Measurements from ENCODE around the gene XRCC3.

The XRCC3 gene

DNA sequence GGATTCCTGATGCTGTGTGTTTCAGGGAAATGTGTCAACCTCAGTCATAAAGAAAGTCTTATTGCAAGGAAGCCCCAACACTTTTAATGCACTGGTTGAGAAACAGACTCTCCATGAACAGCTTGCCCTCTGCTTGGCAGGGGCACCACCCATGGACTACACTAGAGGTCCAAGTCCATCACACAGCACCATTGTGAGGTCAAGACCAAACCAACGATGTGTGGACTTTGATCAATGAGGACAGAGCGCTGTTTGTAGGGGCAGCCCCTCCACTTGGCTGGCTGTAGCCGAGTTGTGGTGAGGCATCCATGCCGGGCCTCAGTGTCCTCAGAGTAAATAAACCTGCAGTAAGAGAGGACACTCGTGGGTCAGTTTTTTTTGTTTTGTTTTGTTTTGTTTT, 30.2 kb upstream of the XRCC3 start:
- H3K4me3 ChIP-seq (ENCODE audit: low read depth, low read length): no peak overlapping the region
- TF ChIP-seq, protein P1, sequence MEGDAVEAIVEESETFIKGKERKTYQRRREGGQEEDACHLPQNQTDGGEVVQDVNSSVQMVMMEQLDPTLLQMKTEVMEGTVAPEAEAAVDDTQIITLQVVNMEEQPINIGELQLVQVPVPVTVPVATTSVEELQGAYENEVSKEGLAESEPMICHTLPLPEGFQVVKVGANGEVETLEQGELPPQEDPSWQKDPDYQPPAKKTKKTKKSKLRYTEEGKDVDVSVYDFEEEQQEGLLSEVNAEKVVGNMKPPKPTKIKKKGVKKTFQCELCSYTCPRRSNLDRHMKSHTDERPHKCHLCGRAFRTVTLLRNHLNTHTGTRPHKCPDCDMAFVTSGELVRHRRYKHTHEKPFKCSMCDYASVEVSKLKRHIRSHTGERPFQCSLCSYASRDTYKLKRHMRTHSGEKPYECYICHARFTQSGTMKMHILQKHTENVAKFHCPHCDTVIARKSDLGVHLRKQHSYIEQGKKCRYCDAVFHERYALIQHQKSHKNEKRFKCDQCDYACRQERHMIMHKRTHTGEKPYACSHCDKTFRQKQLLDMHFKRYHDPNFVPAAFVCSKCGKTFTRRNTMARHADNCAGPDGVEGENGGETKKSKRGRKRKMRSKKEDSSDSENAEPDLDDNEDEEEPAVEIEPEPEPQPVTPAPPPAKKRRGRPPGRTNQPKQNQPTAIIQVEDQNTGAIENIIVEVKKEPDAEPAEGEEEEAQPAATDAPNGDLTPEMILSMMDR (IDR thresholded peaks at IDR 0.05; ENCODE audit: low read depth, low read length): no peak
- no peak for DNase-seq
- H3K9me3 ChIP-seq (ENCODE audit: severe bottlenecking): no peaks in the 10 kb centered on the region
- H3K27me3 ChIP-seq (ENCODE audit: insufficient read depth, low read depth, severe bottlenecking): no peaks in the 10 kb centered on the region
- H3K27ac ChIP-seq: no peak overlapping the region
- H3K36me3 ChIP-seq: no peaks in the 10 kb centered on the region; the same call in none of the 2 replicates

GRCh38 chr14:103744621-103745395, 29.6 kb upstream of the XRCC3 start:
- H3K36me3 ChIP-seq: no peaks in the 10 kb centered on the region; the same call in none of the 2 replicates
- H3K4me3 ChIP-seq (ENCODE audit: low read depth, low read length): no peak overlapping the region
- no peaks in the 10 kb centered on the region for H3K9me3 ChIP-seq (ENCODE audit: severe bottlenecking)
- H3K27me3 ChIP-seq (ENCODE audit: insufficient read depth, low read depth, severe bottlenecking): no peaks in the 10 kb centered on the region
- H3K27ac ChIP-seq: no peak overlapping the region
- peak; percentile 59 for DNase-seq
- TF ChIP-seq, protein P1 (IDR thresholded peaks at IDR 0.05; ENCODE audit: low read depth, low read length): no peak

GRCh38 chr14:103743691-103744090, 28.4 kb upstream of the XRCC3 start:
- no peak for DNase-seq
- H3K27me3 ChIP-seq (ENCODE audit: insufficient read depth, low read depth, severe bottlenecking): no peaks in the 10 kb centered on the region
- H3K4me3 ChIP-seq (ENCODE audit: low read depth, low read length): no peak overlapping the region
- peaks cover 6% of the 10 kb centered on the region for H3K36me3 ChIP-seq
- H3K27ac ChIP-seq: no peak overlapping the region
- H3K9me3 ChIP-seq (ENCODE audit: severe bottlenecking): no peaks in the 10 kb centered on the region
- TF ChIP-seq, protein P1 (IDR thresholded peaks at IDR 0.05; ENCODE audit: low read depth, low read length): no peak

DNA sequence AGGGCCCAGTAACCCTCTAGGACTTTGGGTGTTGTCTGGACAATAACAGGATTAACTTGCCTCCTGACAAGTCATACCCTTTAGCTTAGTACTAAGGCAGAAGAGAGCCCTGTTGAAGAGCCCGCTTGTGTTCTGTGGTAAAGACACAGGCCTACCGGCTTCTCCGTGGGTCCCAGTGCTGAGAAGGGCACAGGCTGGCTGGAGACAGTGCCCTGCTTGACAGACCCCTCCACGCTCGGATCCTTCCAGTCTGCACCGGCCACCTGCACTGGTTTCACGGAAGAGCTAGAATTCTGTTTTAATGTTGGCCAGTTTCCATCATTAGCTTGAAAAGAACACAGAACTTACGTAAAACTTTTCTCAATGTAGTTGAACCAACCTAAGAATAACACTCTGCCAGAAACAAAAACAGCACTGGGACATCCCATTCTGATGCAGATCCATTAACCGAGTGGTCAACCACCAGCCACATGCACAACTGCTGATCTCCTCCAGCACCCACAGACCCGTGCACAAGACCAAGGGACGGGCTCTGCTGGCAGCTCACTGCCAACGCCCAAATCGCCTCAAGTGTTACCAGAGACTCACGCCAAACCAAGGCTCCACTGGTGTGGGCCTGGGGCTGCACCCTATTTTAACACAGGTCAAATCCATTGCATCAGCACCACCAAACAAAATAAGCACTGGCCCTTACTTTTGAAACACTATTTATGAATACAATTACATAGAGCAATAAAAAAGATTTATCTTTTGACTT, 27.4 kb upstream of the XRCC3 start:
- no peaks in the 10 kb centered on the region for H3K27me3 ChIP-seq (ENCODE audit: insufficient read depth, low read depth, severe bottlenecking)
- peaks cover 13% of the 10 kb centered on the region for H3K36me3 ChIP-seq
- H3K27ac ChIP-seq: no peak overlapping the region
- H3K9me3 ChIP-seq (ENCODE audit: severe bottlenecking): no peaks in the 10 kb centered on the region
- TF ChIP-seq, protein P1 (IDR thresholded peaks at IDR 0.05; ENCODE audit: low read depth, low read length): no peak
- no peak overlapping the region for H3K4me3 ChIP-seq (ENCODE audit: low read depth, low read length)
- DNase-seq: no peak

DNA sequence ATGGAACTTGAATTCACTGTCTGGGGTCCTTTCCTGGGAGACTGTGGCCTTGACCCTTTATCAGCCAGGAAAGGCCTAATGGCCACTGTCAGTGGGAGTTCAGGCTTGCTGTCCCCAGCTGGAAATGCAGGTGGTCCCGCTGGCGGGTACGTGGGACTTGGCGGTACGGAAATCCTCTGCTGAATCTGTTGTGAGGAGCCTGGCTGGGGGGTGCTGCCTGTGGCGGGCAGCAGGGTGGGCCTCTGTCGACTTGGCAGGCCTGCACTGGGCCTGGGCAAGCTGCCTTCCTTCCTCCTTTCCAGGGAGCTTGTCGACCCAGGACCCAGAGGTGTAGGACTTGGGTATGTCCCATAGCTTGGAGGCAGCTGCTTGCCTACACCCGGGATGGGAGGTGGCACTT, 26.6 kb upstream of the XRCC3 start:
- no peak overlapping the region for H3K27ac ChIP-seq
- H3K4me3 ChIP-seq (ENCODE audit: low read depth, low read length): no peak overlapping the region
- TF ChIP-seq, protein P1 (IDR thresholded peaks at IDR 0.05; ENCODE audit: low read depth, low read length): no peak
- H3K36me3 ChIP-seq: peaks cover 17% of the 10 kb centered on the region
- H3K9me3 ChIP-seq (ENCODE audit: severe bottlenecking): no peaks in the 10 kb centered on the region
- DNase-seq: no peak
- no peaks in the 10 kb centered on the region for H3K27me3 ChIP-seq (ENCODE audit: insufficient read depth, low read depth, severe bottlenecking)
